ENCODE results near the gene MARK1.

MARK1 gene

DNA sequence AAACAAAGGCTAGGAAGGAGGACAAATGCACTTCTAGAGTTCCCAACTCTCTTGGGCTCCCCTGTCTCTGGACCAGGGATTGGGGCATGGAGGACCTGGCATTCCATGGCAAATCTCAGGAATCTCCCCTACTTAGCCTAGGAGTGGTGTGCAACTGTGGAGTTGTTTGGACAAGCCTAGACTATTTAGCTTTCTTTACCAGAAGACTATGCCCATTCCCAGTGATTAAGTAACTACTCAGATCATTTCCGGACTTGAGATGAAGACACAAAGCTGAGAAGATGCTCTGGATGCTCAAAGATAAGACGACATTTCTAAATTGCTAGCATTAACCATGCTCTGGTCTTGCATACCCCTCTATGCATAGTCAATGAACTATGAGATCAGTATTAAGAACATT is 13.7 kb upstream of the MARK1 start:
- H3K36me3 ChIP-seq (ENCODE audit: control insufficient read depth, insufficient read depth, low read length), result no peaks in the 10 kb centered on the region
- TF ChIP-seq, protein P1, sequence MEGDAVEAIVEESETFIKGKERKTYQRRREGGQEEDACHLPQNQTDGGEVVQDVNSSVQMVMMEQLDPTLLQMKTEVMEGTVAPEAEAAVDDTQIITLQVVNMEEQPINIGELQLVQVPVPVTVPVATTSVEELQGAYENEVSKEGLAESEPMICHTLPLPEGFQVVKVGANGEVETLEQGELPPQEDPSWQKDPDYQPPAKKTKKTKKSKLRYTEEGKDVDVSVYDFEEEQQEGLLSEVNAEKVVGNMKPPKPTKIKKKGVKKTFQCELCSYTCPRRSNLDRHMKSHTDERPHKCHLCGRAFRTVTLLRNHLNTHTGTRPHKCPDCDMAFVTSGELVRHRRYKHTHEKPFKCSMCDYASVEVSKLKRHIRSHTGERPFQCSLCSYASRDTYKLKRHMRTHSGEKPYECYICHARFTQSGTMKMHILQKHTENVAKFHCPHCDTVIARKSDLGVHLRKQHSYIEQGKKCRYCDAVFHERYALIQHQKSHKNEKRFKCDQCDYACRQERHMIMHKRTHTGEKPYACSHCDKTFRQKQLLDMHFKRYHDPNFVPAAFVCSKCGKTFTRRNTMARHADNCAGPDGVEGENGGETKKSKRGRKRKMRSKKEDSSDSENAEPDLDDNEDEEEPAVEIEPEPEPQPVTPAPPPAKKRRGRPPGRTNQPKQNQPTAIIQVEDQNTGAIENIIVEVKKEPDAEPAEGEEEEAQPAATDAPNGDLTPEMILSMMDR (IDR thresholded peaks at IDR 0.05), result no peak
- H3K79me2 ChIP-seq, result no peaks in the 10 kb centered on the region

DNA sequence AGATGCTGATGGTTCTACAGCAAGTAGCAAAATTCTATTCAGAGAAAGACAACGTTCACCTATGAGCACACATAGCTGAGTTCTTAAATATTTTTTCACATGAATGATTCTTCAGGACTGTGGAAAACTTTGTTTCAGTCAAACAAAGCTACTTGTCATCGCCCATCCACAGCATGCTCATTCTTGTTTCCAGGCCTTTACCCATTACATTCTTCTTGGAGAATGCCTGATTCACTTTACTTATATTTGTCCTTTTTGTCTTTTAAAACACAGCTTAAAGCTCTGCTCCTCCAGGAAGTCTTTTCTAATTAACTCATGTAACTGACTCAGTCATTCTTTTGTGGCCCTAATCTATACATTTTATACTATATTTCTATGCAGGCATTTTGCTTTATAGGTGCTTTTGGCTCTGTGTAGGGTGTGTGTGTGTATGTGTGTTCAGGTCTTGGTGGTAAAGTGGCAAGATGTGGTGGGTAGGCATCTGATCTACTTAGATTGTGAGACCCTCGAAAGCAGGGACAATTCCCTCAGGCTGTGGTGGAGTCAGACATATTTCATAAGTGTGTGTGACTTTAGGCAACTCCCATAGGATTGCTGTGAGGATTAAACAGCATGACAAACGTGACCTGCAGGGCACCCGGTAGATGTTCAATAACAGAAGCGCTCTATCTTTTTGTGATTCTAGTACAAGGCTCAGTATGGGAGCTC is 11.8 kb upstream of the MARK1 start:
- H3K9ac ChIP-seq, result no peak overlapping the region
- no peaks in the 10 kb centered on the region for H3K79me2 ChIP-seq
- H3K9me3 ChIP-seq (ENCODE audit: control insufficient read depth, low read length), result no peaks in the 10 kb centered on the region
- no peak overlapping the region for H3K4me2 ChIP-seq (ENCODE audit: low read length)
- no peak overlapping the region for H3K4me3 ChIP-seq (ENCODE audit: low read depth, low read length)
- no peaks in the 10 kb centered on the region for H3K36me3 ChIP-seq (ENCODE audit: control insufficient read depth, insufficient read depth, low read length)
- no peaks in the 10 kb centered on the region for H3K4me1 ChIP-seq
- H3K27me3 ChIP-seq (ENCODE audit: control insufficient read depth, insufficient read depth, low read length), result no peaks in the 10 kb centered on the region
- H2AFZ ChIP-seq, result no peak overlapping the region
- no peak overlapping the region for H3K27ac ChIP-seq
- TF ChIP-seq, protein P1 (IDR thresholded peaks at IDR 0.05), result no peak

More for the DNA sequence above, 13.7 kb upstream of the MARK1 start:
- no peaks in the 10 kb centered on the region for H3K27me3 ChIP-seq (ENCODE audit: control insufficient read depth, insufficient read depth, low read length)
- H3K27ac ChIP-seq, result no peak overlapping the region
- no peaks in the 10 kb centered on the region for H3K4me1 ChIP-seq
- no peak overlapping the region for H3K4me3 ChIP-seq (ENCODE audit: low read depth, low read length)
- H3K9ac ChIP-seq, result no peak overlapping the region
- no peak overlapping the region for H3K4me2 ChIP-seq (ENCODE audit: low read length)
- no peaks in the 10 kb centered on the region for H3K9me3 ChIP-seq (ENCODE audit: control insufficient read depth, low read length)
- no peak overlapping the region for H2AFZ ChIP-seq

DNA sequence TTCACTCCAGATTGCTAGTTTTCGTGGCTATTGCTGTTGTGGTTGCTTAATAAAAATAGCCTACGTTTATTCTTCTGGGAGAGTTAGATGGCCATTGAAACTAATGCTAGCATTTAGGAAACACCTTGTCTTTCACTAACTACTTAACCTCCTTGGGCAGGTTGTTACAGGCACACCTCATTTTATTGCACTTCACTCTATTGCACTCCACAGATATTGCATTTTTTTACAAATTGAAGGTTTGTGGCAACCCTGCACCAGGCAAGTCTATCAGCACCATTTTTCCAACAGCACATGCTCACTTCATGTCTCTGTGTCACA is 11.3 kb upstream of the MARK1 start:
- Histone ChIP-seq H3K4me2 (ENCODE audit: low read length) (no peak overlapping the region), H3K4me1 (no peaks in the 10 kb centered on the region), H3K4me3 (ENCODE audit: low read depth, low read length) (no peak overlapping the region), H3K9ac (no peak overlapping the region), H3K79me2 (no peaks in the 10 kb centered on the region), H3K36me3 (ENCODE audit: control insufficient read depth, insufficient read depth, low read length) (no peaks in the 10 kb centered on the region), H3K27me3 (ENCODE audit: control insufficient read depth, insufficient read depth, low read length) (no peaks in the 10 kb centered on the region), H3K27ac (no peak overlapping the region), H3K9me3 (ENCODE audit: control insufficient read depth, low read length) (no peaks in the 10 kb centered on the region), H2AFZ (no peak overlapping the region)
- TF ChIP-seq, protein P1 (IDR thresholded peaks at IDR 0.05), result no peak

DNA sequence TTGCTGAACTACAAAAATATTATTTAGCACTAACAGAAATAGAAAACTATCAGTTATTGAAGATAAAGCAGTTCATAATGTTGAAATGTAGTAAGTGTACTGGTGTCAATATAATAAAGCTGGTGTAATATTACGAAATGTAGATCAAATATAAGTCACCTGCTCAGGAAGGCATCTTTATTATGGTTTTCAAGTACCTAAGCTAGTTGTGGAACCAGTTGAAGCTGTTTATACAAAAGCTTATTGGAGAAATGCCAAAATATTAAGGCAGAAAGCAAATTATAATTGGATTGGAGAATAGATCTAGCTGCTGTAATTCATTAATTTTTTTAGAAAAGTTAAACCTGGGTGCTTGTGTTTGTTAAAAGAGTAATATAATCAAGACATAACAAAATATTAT is 6.2 kb upstream of the MARK1 start:
- Histone ChIP-seq H3K27ac (no peak overlapping the region), H3K36me3 (ENCODE audit: control insufficient read depth, insufficient read depth, low read length) (no peaks in the 10 kb centered on the region), H3K4me3 (ENCODE audit: low read depth, low read length) (no peak overlapping the region), H3K9me3 (ENCODE audit: control insufficient read depth, low read length) (no peaks in the 10 kb centered on the region), H3K79me2 (no peaks in the 10 kb centered on the region), H3K4me2 (ENCODE audit: low read length) (no peak overlapping the region), H2AFZ (no peak overlapping the region), H3K27me3 (ENCODE audit: control insufficient read depth, insufficient read depth, low read length) (no peaks in the 10 kb centered on the region), H3K4me1 (no peaks in the 10 kb centered on the region), H3K9ac (no peak overlapping the region)
- TF ChIP-seq, protein P1 (IDR thresholded peaks at IDR 0.05), result no peak

DNA sequence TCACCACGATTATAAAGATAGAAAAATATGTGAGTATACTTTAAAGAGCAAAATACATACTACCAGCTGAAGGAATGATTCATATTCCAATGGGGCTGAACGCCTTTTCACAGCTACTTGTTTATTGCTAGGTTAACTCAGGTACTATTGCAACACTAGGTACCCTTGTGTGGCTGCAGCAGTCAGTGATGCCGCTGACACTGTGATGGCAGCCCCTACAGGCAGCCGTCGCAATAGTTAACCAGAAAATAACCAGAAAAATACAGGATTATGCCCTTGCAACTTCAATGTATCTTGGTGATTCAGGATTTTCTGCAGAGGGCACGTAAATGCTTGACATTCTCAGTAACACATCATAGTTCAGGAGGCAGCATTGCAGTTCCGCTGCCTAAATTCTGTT is 1.6 kb upstream of the MARK1 start:
- H3K79me2 ChIP-seq, result no peaks in the 10 kb centered on the region
- H3K9me3 ChIP-seq (ENCODE audit: control insufficient read depth, low read length), result no peaks in the 10 kb centered on the region
- H3K9ac ChIP-seq, result no peak overlapping the region
- TF ChIP-seq, protein P1 (IDR thresholded peaks at IDR 0.05), result no peak
- H3K4me2 ChIP-seq (ENCODE audit: low read length), result no peak overlapping the region
- no peaks in the 10 kb centered on the region for H3K27me3 ChIP-seq (ENCODE audit: control insufficient read depth, insufficient read depth, low read length)
- H3K36me3 ChIP-seq (ENCODE audit: control insufficient read depth, insufficient read depth, low read length), result no peaks in the 10 kb centered on the region
- no peak overlapping the region for H3K27ac ChIP-seq
- no peaks in the 10 kb centered on the region for H3K4me1 ChIP-seq
- H2AFZ ChIP-seq, result no peak overlapping the region
- no peak overlapping the region for H3K4me3 ChIP-seq (ENCODE audit: low read depth, low read length)

Data from parathyroid adenoma (tissue), 2 donors.